Thoracic aorta (tissue), 2 donors: Measurements from ENCODE around the gene EZH2. TPM values are rescaled to one million over a fixed set of nuclear protein-coding genes. Genes with fewer than 3 reads are reported as not detected.

Experiments used
- ATAC-seq: fragments of 150-250 bp; one replicate; pipeline ENCODE4 v1.8.0; 2017; ENCODE audit warnings: low read depth; ENCODE audit not compliant: insufficient number of reproducible peaks, low FRiP score
- DNase-seq: peaks from one replicate; pipeline ENCODE4 v3.0.0-alpha.2; 2020; ENCODE audit warnings: low spot score
- H3K27ac ChIP-seq, 2 donors: fragments of 200-600 bp; sonication (generic); 1 replicate in 1 of 2; 2 replicates in 1 of 2; pipeline ENCODE4 v1.5.1; 2016; ENCODE audit warnings: mild to moderate bottlenecking in 2 of 2, moderate library complexity in 2 of 2
- H3K27me3 ChIP-seq: fragments of 200-600 bp; sonication (generic); replicated peaks from 2 replicates; pipeline ENCODE4 v1.6.0; 2016; ENCODE audit warnings: mild to moderate bottlenecking; ENCODE audit not compliant: insufficient read depth
- H3K36me3 ChIP-seq: fragments of 200-600 bp; sonication (generic); one replicate; pipeline ENCODE4 v1.5.1; 2016
- H3K4me1 ChIP-seq, 2 donors: fragments of 200-600 bp; sonication (generic); 1 replicate in 1 of 2; 2 replicates in 1 of 2; pipeline versions ENCODE4 v1.5.1 to v1.6.0; 2016; ENCODE audit warnings: low read depth in 2 of 2, mild to moderate bottlenecking in 1 of 2; ENCODE audit not compliant: control insufficient read depth in 1 of 2
- H3K4me3 ChIP-seq: fragments of 200-600 bp; sonication (generic); 2 replicates; pipeline ENCODE4 v1.5.1; 2016; ENCODE audit warnings: mild to moderate bottlenecking
- H3K9me3 ChIP-seq: fragments of 200-600 bp; sonication (generic); 2 replicates; pipeline ENCODE4 v1.5.1; 2016
- CTCF ChIP-seq: fragments of 200-600 bp; sonication (generic); IDR thresholded peaks from one replicate; pipeline ENCODE4 v1.5.1; 2019; ENCODE audit warnings: antibody characterized with exemption
- total RNA-seq, 2 donors: library from RNA; depleted of rRNA; stranded (reverse); fragments of >200 nt; gene quantifications; one replicate each; pipeline versions ENCODE4 v1.1.0 to v1.2.3, GENCODE V29; 2016

Gene EZH2
- total RNA-seq, 2 donors from 2014 or later, result 2.4 TPM; not detected in 1

GRCh38 chr7:148807436-148807835, 76.7 kb downstream of the EZH2 start:
- H3K27ac ChIP-seq, result no peak overlapping the region
- DNase-seq (no peak), ATAC-seq (no peak)
- no peaks in the 10 kb centered on the region for H3K4me1 ChIP-seq
- no peaks in the 10 kb centered on the region for H3K9me3 ChIP-seq
- no peak overlapping the region for H3K4me3 ChIP-seq
- no peak for TF ChIP-seq CTCF
- no peaks in the 10 kb centered on the region for H3K36me3 ChIP-seq
- no peaks in the 10 kb centered on the region for H3K27me3 ChIP-seq

GRCh38 chr7:148806187-148806586, 77.9 kb downstream of the EZH2 start:
- H3K27me3 ChIP-seq, result no peaks in the 10 kb centered on the region
- no peaks in the 10 kb centered on the region for H3K4me1 ChIP-seq
- ATAC-seq (no peak), DNase-seq (no peak)
- no peak for TF ChIP-seq CTCF
- H3K9me3 ChIP-seq, result no peaks in the 10 kb centered on the region
- H3K4me3 ChIP-seq, result no peak overlapping the region
- H3K27ac ChIP-seq, result no peak overlapping the region
- H3K36me3 ChIP-seq, result peaks cover 10% of the 10 kb centered on the region

- no peak for DNase-seq
- Histone ChIP-seq H3K27ac (no peak overlapping the region), H3K27me3 (no peaks in the 10 kb centered on the region), H3K36me3 (peaks cover 20% of the 10 kb centered on the region), H3K9me3 (no peaks in the 10 kb centered on the region), H3K4me1 (no peaks in the 10 kb centered on the region), H3K4me3 (no peak overlapping the region)
- TF ChIP-seq CTCF, result no peak
- ATAC-seq, result no peak
These were observed 79.5 kb downstream of the EZH2 start for GRCh38 chr7:148804343-148805235.

DNA sequence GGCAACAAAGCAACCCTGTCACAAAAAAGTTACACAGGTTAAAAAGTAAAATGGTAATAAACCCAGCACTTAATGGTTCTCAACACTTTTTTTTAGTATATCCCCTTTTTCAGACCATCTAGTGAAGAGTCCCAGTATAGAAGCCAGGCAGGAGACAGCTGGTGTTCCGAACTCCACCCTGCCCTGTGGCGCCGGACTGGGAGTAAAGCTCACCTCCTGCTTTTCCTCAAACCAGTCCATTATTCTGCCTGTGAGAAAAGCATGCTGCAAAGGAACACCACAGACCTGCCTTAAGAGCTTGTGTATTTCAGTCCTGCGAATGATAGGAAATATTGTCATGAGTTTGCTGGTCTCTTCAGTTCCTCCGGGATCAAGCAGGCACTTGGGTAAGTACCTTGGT, 81.0 kb downstream of the EZH2 start:
- no peak for TF ChIP-seq CTCF
- H3K27ac ChIP-seq, result no peak overlapping the region
- ATAC-seq (no peak), DNase-seq (no peak)
- no peaks in the 10 kb centered on the region for H3K9me3 ChIP-seq
- H3K36me3 ChIP-seq, result peaks cover 35% of the 10 kb centered on the region
- no peaks in the 10 kb centered on the region for H3K4me1 ChIP-seq
- H3K4me3 ChIP-seq, result no peak overlapping the region
- no peaks in the 10 kb centered on the region for H3K27me3 ChIP-seq

DNA sequence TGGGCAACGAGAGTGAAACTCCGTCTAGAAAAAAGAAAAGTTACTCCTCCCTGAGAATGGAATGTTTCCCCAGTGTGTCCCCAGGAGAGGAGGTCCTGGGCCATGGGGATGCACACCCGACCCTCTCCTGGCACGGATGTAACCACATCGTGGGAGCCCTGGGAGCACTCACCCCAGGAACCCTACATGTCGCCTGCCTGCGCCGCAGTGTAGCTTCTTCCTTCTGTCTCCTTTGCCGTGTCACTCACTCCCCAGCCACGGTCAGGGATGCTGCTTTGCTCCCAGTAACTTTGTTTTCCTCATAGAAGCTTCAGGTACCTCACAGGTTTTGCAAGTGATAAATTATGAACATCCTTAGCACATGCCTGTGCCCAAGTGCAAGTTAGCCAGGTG, 82.0 kb downstream of the EZH2 start:
- H3K4me1 ChIP-seq, result no peaks in the 10 kb centered on the region
- no peak overlapping the region for H3K27ac ChIP-seq
- ATAC-seq (no peak), DNase-seq (no peak)
- H3K4me3 ChIP-seq, result no peak overlapping the region
- no peaks in the 10 kb centered on the region for H3K27me3 ChIP-seq
- TF ChIP-seq CTCF, result no peak
- no peaks in the 10 kb centered on the region for H3K9me3 ChIP-seq
- H3K36me3 ChIP-seq, result peaks cover 44% of the 10 kb centered on the region
